GM12875 (cell line): ENCODE results near the gene TSC1.

Experiments used
- H3K4me3 ChIP-seq: one replicate; pipeline ENCODE4 v1.5.1; 2011; ENCODE audit warnings: low read depth, low read length, control low read depth
- CTCF ChIP-seq: IDR thresholded peaks from 2 replicates; pipeline ENCODE4 v1.5.1; 2011; ENCODE audit warnings: low read depth, mild to moderate bottlenecking, control low read depth, inconsistent platforms, low read length, moderate library complexity, borderline replicate concordance; ENCODE audit not compliant: insufficient read depth

TSC1 gene

GRCh38 chr9:132910376-132910775 is 34.0 kb downstream of the TSC1 start:
- H3K4me3 ChIP-seq = no peak overlapping the region
- no peak for TF ChIP-seq CTCF

GRCh38 chr9:132909311-132909710 is 35.1 kb downstream of the TSC1 start:
- H3K4me3 ChIP-seq = no peak overlapping the region
- no peak for TF ChIP-seq CTCF

- H3K4me3 ChIP-seq = no peak overlapping the region
- TF ChIP-seq CTCF = no peak
Measured at GRCh38 chr9:132908635-132909034, 35.8 kb downstream of the TSC1 start.

GRCh38 chr9:132905726-132906125 is 38.7 kb downstream of the TSC1 start:
- TF ChIP-seq CTCF = no peak
- no peak overlapping the region for H3K4me3 ChIP-seq

- no peak overlapping the region for H3K4me3 ChIP-seq
- no peak for TF ChIP-seq CTCF
Measured at GRCh38 chr9:132903574-132904492, 40.6 kb downstream of the TSC1 start.

GRCh38 chr9:132901858-132902831 is 42.3 kb downstream of the TSC1 start:
- H3K4me3 ChIP-seq = no peak overlapping the region
- peak; percentile 75 for TF ChIP-seq CTCF

- no peak overlapping the region for H3K4me3 ChIP-seq
- no peak for TF ChIP-seq CTCF
Measured at GRCh38 chr9:132898051-132898450, 46.4 kb downstream of the TSC1 start.
